Sigmoid colon (tissue), 7 donors: Measurements from ENCODE around the gene USP24. TPM values are rescaled to one million over a fixed set of nuclear protein-coding genes. Genes with fewer than 3 reads are reported as not detected.

ENCODE experiments used
- DNase-seq: peaks from one replicate; pipeline ENCODE4 v3.0.0-alpha.2; 2019
- H3K27ac ChIP-seq, 4 donors: fragments of 200-600 bp; sonication (generic); one replicate each; pipeline ENCODE4 v1.5.1; 2016 to 2019; ENCODE audit warnings: mild to moderate bottlenecking in 1 of 4
- H3K27me3 ChIP-seq, 3 donors: fragments of 200-600 bp; sonication (generic); one replicate each; pipeline ENCODE4 v1.5.1; 2019; ENCODE audit warnings: mild to moderate bottlenecking in 1 of 3
- H3K36me3 ChIP-seq, 4 donors: fragments of 200-600 bp; sonication (generic); one replicate each; pipeline ENCODE4 v1.5.1; 2016 to 2019
- H3K4me1 ChIP-seq, 4 donors: fragments of 200-600 bp; sonication (generic); one replicate each; pipeline ENCODE4 v1.5.1; 2017 to 2019
- H3K4me3 ChIP-seq, 4 donors: fragments of 200-600 bp; sonication (generic); one replicate each; pipeline ENCODE4 v1.5.1; 2017 to 2019; ENCODE audit warnings: mild to moderate bottlenecking in 2 of 4, moderate library complexity in 1 of 4
- H3K9me3 ChIP-seq, 4 donors: fragments of 200-600 bp in 3 of 4; sonication (generic) in 3 of 4; one replicate each; pipeline versions ENCODE4 v1.5.1 to v1.6.1; 2013 to 2019
- CTCF ChIP-seq, 4 experiments: fragments of 450-650 bp in 3 of 4; fragments of 200-600 bp in 1 of 4; IDR thresholded peaks; one replicate each; pipeline ENCODE4 v1.5.1; 2016 to 2019; ENCODE audit warnings: antibody characterized with exemption in 4 of 4, mild to moderate bottlenecking in 3 of 4, moderate library complexity in 2 of 4
- EP300 ChIP-seq, 4 donors: sonication (generic); formaldehyde crosslinking; IDR thresholded peaks; one replicate each; pipeline ENCODE4 v1.6.1; 2017; ENCODE audit warnings: antibody characterized with exemption in 4 of 4
- POLR2A ChIP-seq, 2 donors: fragments of 450-650 bp; IDR thresholded peaks; one replicate each; pipeline ENCODE4 v1.6.1; 2016; ENCODE audit warnings: antibody characterized with exemption in 2 of 2, mild to moderate bottlenecking in 2 of 2, moderate library complexity in 2 of 2
- POLR2AphosphoS5 ChIP-seq, 4 donors: sonication (generic); formaldehyde crosslinking; IDR thresholded peaks; one replicate each; pipeline ENCODE4 v1.6.1; 2017; ENCODE audit warnings: antibody characterized with exemption in 4 of 4
- WGBS, 2 donors: extraction: QIAGEN DNeasy Blood & Tissue Kit; methylation state at CpG; one replicate each; pipeline ENCODE4 v1.1.7; 2013; 5-methylcytosine and 5-hydroxymethylcytosine counted together
- intact Hi-C: fragments of 100-400 bp; cut with DNase I; formaldehyde crosslinking; loops from one replicate; pipeline ENCODE4 v1.15.1; 2023
- polyA plus RNA-seq, 3 donors: library from polyadenylated mRNA; stranded (reverse); fragments of 200-250 nt; gene quantifications; one replicate each; pipeline ENCODE4 v1.2.3, GENCODE V29; 2013
- total RNA-seq, 4 donors: library from RNA; depleted of rRNA; stranded (reverse); fragments of >200 nt; gene quantifications; one replicate each; pipeline ENCODE4 v1.1.0, GENCODE V29; 2016
- donor health status: healthy with polysubstance abuse.
- donor health status: Bipolar disorder and iron deficiency.
- donor health status: healthy.

USP24 gene
- total and polyA plus RNA-seq, 7 donors = 3.6 to 66.2 (median 46.4) TPM

GRCh38 chr1:55141295-55141893, 73.8 kb downstream of the USP24 start:
- no peak for DNase-seq
- intact Hi-C loops = loop anchor here (5.0 kb wide), 1 partner anchor 1441 kb away; no protein-coding TSS in a partner anchor
- Histone ChIP-seq H3K27ac (peak overlapping the region in 2 of 4 donors; percentile 42 to 56), H3K9me3 (no peaks in the 10 kb centered on the region), H3K36me3 (peaks cover 9 to 93% (median 33%) of the 10 kb centered on the region in 4 donors), H3K27me3 (no peaks in the 10 kb centered on the region), H3K4me3 (no peak overlapping the region), H3K4me1 (peaks cover 0 to 17% (median 3%) of the 10 kb centered on the region in 4 donors)
- TF ChIP-seq POLR2A (IDR thresholded peaks at IDR 0.05) (no peak), EP300 (IDR thresholded peaks at IDR 0.05) (no peak), POLR2AphosphoS5 (IDR thresholded peaks at IDR 0.05) (no peak), CTCF (IDR thresholded peaks at IDR 0.05) (no peak)
- 68 to 85% methylated on average over 1 of the region's 1 CpG for WGBS, 2 donors

- no peaks in the 10 kb centered on the region for H3K9me3 ChIP-seq
- WGBS, 2 donors = 3 to 6% methylated on average over 3 of the region's 3 CpGs
- peaks cover 9 to 94% (median 39%) of the 10 kb centered on the region in 4 donors for H3K36me3 ChIP-seq
- TF ChIP-seq EP300 (IDR thresholded peaks at IDR 0.05) (peak in 1 of 4 donors; percentile 28), POLR2A (IDR thresholded peaks at IDR 0.05) (no peak), CTCF (IDR thresholded peaks at IDR 0.05) (peak; percentile 67 to 82 (median 78)), POLR2AphosphoS5 (IDR thresholded peaks at IDR 0.05) (peak in 2 of 4 donors; percentile 18 to 30)
- no peaks in the 10 kb centered on the region for H3K27me3 ChIP-seq
- H3K4me1 ChIP-seq = peaks cover 0 to 11% (median 0%) of the 10 kb centered on the region in 4 donors
- DNase-seq = peak; percentile 87
- H3K4me3 ChIP-seq = no peak overlapping the region
- peak overlapping the region in 2 of 4 donors; percentile 42 to 56 for H3K27ac ChIP-seq
- intact Hi-C loops = loop anchor here (1.0 to 5.0 kb wide), 2 partner anchors 137 to 1442 kb away; no protein-coding TSS in a partner anchor
These were observed 74.6 kb downstream of the USP24 start for GRCh38 chr1:55140546-55140983.

GRCh38 chr1:55140137-55140536, 75.0 kb downstream of the USP24 start:
- no peaks in the 10 kb centered on the region for H3K27me3 ChIP-seq
- peaks cover 9 to 94% (median 39%) of the 10 kb centered on the region in 4 donors for H3K36me3 ChIP-seq
- H3K9me3 ChIP-seq = no peaks in the 10 kb centered on the region
- no peak for DNase-seq
- peak overlapping the region in 1 of 4 donors; percentile 42 for H3K27ac ChIP-seq
- peaks cover 0 to 11% (median 0%) of the 10 kb centered on the region in 4 donors for H3K4me1 ChIP-seq
- 93 to 96% methylated on average over 2 of the region's 2 CpGs for WGBS, 2 donors
- no peak overlapping the region for H3K4me3 ChIP-seq
- intact Hi-C loops = loop anchor here (1.0 to 5.0 kb wide), 2 partner anchors 137 to 1442 kb away; no protein-coding TSS in a partner anchor
- TF ChIP-seq EP300 (IDR thresholded peaks at IDR 0.05) (no peak), POLR2A (IDR thresholded peaks at IDR 0.05) (no peak), POLR2AphosphoS5 (IDR thresholded peaks at IDR 0.05) (no peak), CTCF (IDR thresholded peaks at IDR 0.05) (no peak)

- Histone ChIP-seq H3K27ac (no peak overlapping the region), H3K4me1 (peaks cover 0 to 11% (median 0%) of the 10 kb centered on the region in 4 donors), H3K4me3 (no peak overlapping the region), H3K9me3 (no peaks in the 10 kb centered on the region), H3K36me3 (peaks cover 9 to 94% (median 48%) of the 10 kb centered on the region in 4 donors), H3K27me3 (no peaks in the 10 kb centered on the region)
- intact Hi-C loops = no loop called here
- WGBS, 2 donors = 76 to 88% methylated on average over 2 of the region's 2 CpGs
- no peak for TF ChIP-seq CTCF (IDR thresholded peaks at IDR 0.05)
- no peak for TF ChIP-seq POLR2AphosphoS5 (IDR thresholded peaks at IDR 0.05)
- no peak for TF ChIP-seq EP300 (IDR thresholded peaks at IDR 0.05)
- no peak for TF ChIP-seq POLR2A (IDR thresholded peaks at IDR 0.05)
- no peak for DNase-seq
These were observed 76.3 kb downstream of the USP24 start for GRCh38 chr1:55138823-55139222.
